HG03045 (cell line): ENCODE measurements around the gene SULT1B1.

ENCODE experiments used
- ATAC-seq: cut with Tn5 transposase; IDR thresholded peaks from one replicate; pipeline ENCODE4 v1.9.1; 2021; ENCODE audit warnings: mild to moderate bottlenecking, moderate library complexity; ENCODE audit not compliant: unreplicated experiment

The SULT1B1 gene

DNA sequence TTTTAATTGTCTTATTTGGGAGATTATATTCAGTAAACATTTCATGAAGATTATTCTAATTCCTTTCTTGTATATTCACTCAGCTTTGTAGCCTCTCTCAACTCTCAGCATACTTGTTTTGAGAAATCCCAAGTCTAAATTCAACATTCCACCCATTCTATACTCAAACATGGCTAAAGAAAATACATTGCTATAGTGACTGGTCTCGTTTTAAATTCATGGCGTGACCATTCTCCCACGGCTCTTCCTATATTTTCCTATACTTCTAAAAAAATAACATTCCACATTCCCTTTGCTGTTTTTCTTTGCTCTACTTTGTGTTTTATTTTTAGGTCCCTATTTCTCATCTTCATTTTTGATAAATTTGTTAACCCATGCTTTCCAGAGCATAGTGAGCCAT lies 58.2 kb downstream of the SULT1B1 start:
- no peak for ATAC-seq

DNA sequence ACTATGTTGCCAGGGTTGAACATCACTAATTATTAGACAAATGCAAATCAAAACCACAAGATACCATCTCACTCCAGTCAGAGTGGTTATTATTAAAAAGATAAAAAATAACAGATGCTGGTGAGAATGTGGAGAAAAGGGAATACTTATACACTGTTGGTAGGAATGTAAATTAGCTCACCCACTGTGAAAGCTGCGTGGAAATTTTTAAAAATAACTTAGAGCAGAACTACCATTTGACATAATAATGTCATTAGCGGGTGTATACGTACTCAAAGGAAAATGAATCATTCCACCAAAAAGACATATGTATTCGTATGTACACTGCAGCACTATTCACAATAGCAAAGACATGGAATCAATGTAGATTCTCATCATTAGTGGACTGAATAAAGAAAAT lies 58.7 kb downstream of the SULT1B1 start:
- no peak for ATAC-seq

DNA sequence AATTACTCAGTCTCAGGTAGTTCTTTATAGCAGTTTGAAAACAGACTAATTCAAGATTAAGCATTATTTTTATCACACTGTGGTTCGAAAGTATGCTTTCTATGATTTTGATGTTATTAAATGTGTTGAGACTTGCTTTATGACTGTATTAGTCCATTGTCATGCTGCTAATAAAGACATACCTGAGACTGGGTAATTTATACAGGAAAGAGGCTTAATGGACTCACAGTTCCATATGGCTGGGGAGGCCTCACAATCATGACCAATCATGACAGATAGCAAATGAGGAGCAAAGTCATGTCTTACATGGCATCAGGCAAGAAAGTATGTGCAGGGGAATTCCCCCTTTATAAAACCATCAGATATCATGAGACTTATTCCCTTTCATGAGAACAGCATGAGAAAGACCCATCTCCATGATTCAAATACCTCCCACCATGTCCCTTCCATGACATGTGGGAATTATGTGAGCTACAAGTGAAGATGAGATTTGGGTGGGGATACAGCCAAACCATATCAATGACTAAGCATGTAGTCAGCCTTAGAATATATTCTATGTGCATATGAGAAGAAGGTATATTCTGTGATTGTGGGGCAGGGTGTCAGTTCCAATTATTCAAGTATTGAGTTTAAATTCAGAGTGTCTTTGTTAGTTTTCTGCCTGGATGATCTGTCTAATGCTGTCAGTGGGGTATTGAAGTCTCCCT lies 62.7 kb downstream of the SULT1B1 start:
- no peak for ATAC-seq

DNA sequence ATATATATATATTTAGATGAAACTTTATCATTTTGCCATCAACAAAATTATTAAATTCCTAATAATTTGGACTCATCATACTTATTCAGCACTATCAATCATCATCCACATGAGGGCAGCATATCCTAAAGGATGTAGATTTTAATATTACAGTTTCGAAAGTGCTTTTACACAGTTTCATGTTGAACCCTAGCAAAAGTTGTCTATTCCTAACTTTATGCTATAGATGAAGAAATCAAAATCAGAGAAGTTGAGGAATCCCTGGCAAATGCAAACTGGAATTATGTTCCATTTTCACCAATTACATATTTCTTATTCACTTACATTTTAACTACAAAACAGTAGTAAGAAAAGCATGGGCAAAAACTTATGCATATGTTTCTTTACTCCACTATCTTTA lies 70.8 kb downstream of the SULT1B1 start:
- ATAC-seq: no peak

DNA sequence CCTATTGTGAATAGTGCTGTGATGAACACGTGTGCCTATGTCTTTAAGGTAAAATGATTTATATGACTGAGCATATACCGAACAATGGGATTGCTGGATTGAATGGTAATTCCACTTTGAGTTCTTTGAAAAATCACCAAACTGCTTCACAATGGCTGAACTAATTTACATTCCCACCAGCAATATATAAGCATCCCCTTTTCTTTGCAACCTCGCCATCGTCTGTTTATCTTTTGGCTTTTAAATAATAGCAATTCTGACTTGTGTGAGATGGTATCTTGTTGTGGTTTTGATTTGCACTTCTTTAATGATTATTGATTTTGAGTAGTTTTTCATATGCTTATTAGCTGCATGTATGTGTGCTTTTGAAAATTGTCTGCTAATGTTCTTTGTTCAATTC lies 75.6 kb downstream of the SULT1B1 start:
- ATAC-seq: no peak
